HG03520 (cell line): Measurements from ENCODE around the gene HSCB.
"Not testable (repeated sequence)": the region's sequence is repeated elsewhere in the genome, so short reads cannot be mapped to it uniquely, and the experiment has no call there.

Source experiments
- ATAC-seq: cut with Tn5 transposase; IDR thresholded peaks from one replicate; pipeline ENCODE4 v1.9.1; 2021; ENCODE audit warnings: mild to moderate bottlenecking, moderate library complexity; ENCODE audit not compliant: unreplicated experiment

Gene HSCB

GRCh38 chr22:28741785-28742561 lies at the start of gene HSCB, which contains the start of gene CHEK2:
HSCB (plus strand) TSS chr22:28742039; CDS start chr22:28742096, 57 bp downstream.
CHEK2 (minus strand) TSS chr22:28741820; CDS start chr22:28734721, 7,099 bp downstream.
- ATAC-seq = peak; percentile 87

- ATAC-seq = not testable (repeated sequence)
Observed at GRCh38 chr22:28693041-28693760, 48.6 kb upstream of the HSCB start.

GRCh38 chr22:28702891-28703290 lies 38.9 kb upstream of the HSCB start:
- ATAC-seq = no peak

GRCh38 chr22:28703436-28703835 lies 38.4 kb upstream of the HSCB start:
- ATAC-seq = no peak

GRCh38 chr22:28706845-28707244 lies 35.0 kb upstream of the HSCB start:
- no peak for ATAC-seq

- no peak for ATAC-seq
Observed at GRCh38 chr22:28710107-28710506, 31.7 kb upstream of the HSCB start.

- ATAC-seq = no peak
Observed at GRCh38 chr22:28710576-28711191, 31.2 kb upstream of the HSCB start.

GRCh38 chr22:28711341-28711740 lies 30.5 kb upstream of the HSCB start:
- no peak for ATAC-seq

- ATAC-seq = no peak
Observed at GRCh38 chr22:28711820-28712777, 29.7 kb upstream of the HSCB start.

- no peak for ATAC-seq
Observed at GRCh38 chr22:28714043-28714628, 27.7 kb upstream of the HSCB start.

GRCh38 chr22:28715611-28716010 lies 26.2 kb upstream of the HSCB start:
- ATAC-seq = no peak

- ATAC-seq = no peak
Observed at GRCh38 chr22:28716686-28717085, 25.2 kb upstream of the HSCB start.

GRCh38 chr22:28718044-28718443 lies 23.8 kb upstream of the HSCB start:
- no peak for ATAC-seq

GRCh38 chr22:28728002-28728401 lies 13.8 kb upstream of the HSCB start:
- ATAC-seq = no peak

GRCh38 chr22:28728621-28729313 lies 13.1 kb upstream of the HSCB start:
- ATAC-seq = no peak

- no peak for ATAC-seq
Observed at GRCh38 chr22:28730179-28730578, 11.7 kb upstream of the HSCB start.

GRCh38 chr22:28734393-28734792 lies 7.4 kb upstream of the HSCB start:
- ATAC-seq = no peak

- no peak for ATAC-seq
Observed at GRCh38 chr22:28736301-28737155, 5.3 kb upstream of the HSCB start.

- ATAC-seq = no peak
Observed at GRCh38 chr22:28737701-28738100, 4.1 kb upstream of the HSCB start.
